C4-2B (cell line): ENCODE measurements around the gene TNNT3.

Experiments used
- CTCF ChIP-seq: fragments of 450-650 bp; conservative IDR thresholded peaks from 2 replicates; pipeline ENCODE4 v1.5.1; 2017; ENCODE audit warnings: mild to moderate bottlenecking
- ZFX ChIP-seq: fragments of 450-650 bp; IDR thresholded peaks from 2 replicates; pipeline ENCODE4 v1.6.1; 2017

DNA sequence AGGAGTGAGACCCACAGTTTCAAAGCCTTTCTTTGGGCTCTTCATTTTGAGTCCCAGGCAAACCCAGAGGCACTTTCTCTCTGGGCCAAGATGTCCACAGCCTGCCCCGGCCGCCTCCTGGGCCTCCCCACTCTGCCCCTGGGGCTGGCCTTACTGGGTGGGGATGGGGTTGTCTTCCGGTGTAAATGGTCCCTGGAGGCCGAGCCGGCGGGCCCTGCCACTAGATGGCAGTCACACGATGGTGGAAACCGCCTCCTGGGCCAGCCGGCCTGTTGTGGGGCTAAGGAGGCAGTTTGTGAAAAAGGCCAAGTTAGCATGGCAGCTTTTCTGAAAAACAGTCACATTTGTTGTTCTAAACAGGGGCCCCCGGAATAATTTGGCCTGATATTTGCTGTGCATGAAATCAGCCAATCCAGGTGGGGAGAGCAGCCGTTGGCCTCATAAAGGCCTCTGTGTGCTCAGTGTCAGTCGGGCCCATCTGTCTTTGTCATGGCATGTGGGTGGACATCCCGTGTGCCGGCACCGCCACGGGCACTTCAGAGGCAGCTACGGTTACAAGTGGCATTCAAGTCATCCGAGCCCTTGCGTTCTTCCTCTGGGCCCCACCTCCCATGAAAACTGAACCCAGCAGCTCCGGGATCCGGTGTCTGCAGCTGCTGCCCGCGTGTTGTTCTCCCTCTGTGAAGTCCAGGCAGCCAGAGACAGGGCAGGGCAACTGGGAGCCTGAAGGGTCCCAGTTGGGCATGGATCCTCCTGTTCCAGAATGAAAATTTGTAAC, 34.2 kb downstream of the TNNT3 start:
- no peak for TF ChIP-seq CTCF
- TF ChIP-seq ZFX: no peak
